Measurements from ENCODE around the gene PRDM16. TPM values are rescaled to one million over a fixed set of nuclear protein-coding genes. Genes with fewer than 3 reads are reported as not detected.

The PRDM16 gene
- total and polyA plus RNA-seq, 2 of the 13 experiments (the other 11 are each of a cell fraction or from before 2014, with no cell fraction given) = 0.15 to 0.81 TPM

DNA sequence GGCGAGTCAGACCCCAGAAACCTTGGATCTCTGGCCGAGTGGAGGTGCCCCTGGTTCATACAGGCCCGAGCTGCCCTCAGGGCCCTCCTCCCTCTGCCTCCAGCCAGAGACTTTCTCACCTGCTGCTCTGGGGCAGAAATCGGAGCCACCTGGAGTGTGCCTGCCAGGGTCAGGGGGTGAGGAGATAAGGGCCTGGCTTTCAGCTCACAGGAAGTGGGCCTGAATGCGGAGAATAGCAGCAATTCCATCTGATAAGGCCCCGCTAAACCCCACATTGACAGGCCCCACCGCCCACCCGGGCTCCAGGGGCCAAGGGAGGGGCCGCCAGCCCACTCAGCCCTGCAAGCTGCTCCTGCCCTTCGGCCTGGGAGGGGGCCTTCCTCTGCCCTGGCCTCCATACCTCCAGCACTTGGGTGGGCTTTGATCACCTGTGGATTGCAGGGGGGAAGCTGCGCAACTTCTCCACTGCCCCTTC is 261.8 kb downstream of the PRDM16 start (continued):
- TF ChIP-seq, protein P1, sequence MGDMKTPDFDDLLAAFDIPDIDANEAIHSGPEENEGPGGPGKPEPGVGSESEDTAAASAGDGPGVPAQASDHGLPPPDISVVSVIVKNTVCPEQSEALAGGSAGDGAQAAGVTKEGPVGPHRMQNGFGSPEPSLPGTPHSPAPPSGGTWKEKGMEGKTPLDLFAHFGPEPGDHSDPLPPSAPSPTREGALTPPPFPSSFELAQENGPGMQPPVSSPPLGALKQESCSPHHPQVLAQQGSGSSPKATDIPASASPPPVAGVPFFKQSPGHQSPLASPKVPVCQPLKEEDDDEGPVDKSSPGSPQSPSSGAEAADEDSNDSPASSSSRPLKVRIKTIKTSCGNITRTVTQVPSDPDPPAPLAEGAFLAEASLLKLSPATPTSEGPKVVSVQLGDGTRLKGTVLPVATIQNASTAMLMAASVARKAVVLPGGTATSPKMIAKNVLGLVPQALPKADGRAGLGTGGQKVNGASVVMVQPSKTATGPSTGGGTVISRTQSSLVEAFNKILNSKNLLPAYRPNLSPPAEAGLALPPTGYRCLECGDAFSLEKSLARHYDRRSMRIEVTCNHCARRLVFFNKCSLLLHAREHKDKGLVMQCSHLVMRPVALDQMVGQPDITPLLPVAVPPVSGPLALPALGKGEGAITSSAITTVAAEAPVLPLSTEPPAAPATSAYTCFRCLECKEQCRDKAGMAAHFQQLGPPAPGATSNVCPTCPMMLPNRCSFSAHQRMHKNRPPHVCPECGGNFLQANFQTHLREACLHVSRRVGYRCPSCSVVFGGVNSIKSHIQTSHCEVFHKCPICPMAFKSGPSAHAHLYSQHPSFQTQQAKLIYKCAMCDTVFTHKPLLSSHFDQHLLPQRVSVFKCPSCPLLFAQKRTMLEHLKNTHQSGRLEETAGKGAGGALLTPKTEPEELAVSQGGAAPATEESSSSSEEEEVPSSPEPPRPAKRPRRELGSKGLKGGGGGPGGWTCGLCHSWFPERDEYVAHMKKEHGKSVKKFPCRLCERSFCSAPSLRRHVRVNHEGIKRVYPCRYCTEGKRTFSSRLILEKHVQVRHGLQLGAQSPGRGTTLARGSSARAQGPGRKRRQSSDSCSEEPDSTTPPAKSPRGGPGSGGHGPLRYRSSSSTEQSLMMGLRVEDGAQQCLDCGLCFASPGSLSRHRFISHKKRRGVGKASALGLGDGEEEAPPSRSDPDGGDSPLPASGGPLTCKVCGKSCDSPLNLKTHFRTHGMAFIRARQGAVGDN (CRISPR knock-in tag; IDR thresholded peaks at IDR 0.05) = peak; percentile 94
- TF ChIP-seq NFE2L2 (IDR thresholded peaks at IDR 0.05; ENCODE audit: low read length) (no peak), ZNF432 (CRISPR knock-in tag; IDR thresholded peaks at IDR 0.05; ENCODE audit: borderline replicate concordance) (no peak), FOSL1 (CRISPR knock-in tag; IDR thresholded peaks at IDR 0.05; ENCODE audit: borderline replicate concordance) (no peak), DNMT3B (CRISPR knock-in tag; conservative IDR thresholded peaks at IDR 0.05) (no peak), HOXA3 (CRISPR knock-in tag; IDR thresholded peaks at IDR 0.05) (peak; percentile 38; the same call in 1 of the 2 replicates), SNAPC2 (CRISPR knock-in tag; IDR thresholded peaks at IDR 0.05) (no peak), ZNF274 (CRISPR knock-in tag; IDR thresholded peaks at IDR 0.05) (no peak), ZNF761 (CRISPR knock-in tag; conservative IDR thresholded peaks at IDR 0.05) (no peak), ZFY (CRISPR knock-in tag; IDR thresholded peaks at IDR 0.05) (peak; percentile 60), NRL (CRISPR knock-in tag; IDR thresholded peaks at IDR 0.05; ENCODE audit: borderline replicate concordance) (0 out of 2 replicates have a peak, but pooled peaks have one; percentile 49), ZNF230 (CRISPR knock-in tag; IDR thresholded peaks at IDR 0.05) (no peak), KAT8 (CRISPR knock-in tag; IDR thresholded peaks at IDR 0.05) (no peak), SOX5 (CRISPR knock-in tag; IDR thresholded peaks at IDR 0.05; ENCODE audit: borderline replicate concordance) (0 out of 2 replicates have a peak, but pooled peaks have one; percentile 21), ZMAT3 (CRISPR knock-in tag; conservative IDR thresholded peaks at IDR 0.05) (no peak), SP5 (CRISPR knock-in tag; IDR thresholded peaks at IDR 0.05; ENCODE audit: borderline replicate concordance, low read depth) (no peak), ZNF292 (CRISPR knock-in tag; IDR thresholded peaks at IDR 0.05; ENCODE audit: borderline replicate concordance, low read depth) (peak; percentile 66)
- TF ChIP-seq, protein P2, sequence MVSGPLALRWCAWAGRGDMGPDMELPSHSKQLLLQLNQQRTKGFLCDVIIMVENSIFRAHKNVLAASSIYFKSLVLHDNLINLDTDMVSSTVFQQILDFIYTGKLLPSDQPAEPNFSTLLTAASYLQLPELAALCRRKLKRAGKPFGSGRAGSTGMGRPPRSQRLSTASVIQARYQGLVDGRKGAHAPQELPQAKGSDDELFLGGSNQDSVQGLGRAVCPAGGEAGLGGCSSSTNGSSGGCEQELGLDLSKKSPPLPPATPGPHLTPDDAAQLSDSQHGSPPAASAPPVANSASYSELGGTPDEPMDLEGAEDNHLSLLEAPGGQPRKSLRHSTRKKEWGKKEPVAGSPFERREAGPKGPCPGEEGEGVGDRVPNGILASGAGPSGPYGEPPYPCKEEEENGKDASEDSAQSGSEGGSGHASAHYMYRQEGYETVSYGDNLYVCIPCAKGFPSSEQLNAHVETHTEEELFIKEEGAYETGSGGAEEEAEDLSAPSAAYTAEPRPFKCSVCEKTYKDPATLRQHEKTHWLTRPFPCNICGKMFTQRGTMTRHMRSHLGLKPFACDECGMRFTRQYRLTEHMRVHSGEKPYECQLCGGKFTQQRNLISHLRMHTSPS (CRISPR knock-in tag; IDR thresholded peaks at IDR 0.05; ENCODE audit: low read depth) = no peak
- TF ChIP-seq, protein P3, sequence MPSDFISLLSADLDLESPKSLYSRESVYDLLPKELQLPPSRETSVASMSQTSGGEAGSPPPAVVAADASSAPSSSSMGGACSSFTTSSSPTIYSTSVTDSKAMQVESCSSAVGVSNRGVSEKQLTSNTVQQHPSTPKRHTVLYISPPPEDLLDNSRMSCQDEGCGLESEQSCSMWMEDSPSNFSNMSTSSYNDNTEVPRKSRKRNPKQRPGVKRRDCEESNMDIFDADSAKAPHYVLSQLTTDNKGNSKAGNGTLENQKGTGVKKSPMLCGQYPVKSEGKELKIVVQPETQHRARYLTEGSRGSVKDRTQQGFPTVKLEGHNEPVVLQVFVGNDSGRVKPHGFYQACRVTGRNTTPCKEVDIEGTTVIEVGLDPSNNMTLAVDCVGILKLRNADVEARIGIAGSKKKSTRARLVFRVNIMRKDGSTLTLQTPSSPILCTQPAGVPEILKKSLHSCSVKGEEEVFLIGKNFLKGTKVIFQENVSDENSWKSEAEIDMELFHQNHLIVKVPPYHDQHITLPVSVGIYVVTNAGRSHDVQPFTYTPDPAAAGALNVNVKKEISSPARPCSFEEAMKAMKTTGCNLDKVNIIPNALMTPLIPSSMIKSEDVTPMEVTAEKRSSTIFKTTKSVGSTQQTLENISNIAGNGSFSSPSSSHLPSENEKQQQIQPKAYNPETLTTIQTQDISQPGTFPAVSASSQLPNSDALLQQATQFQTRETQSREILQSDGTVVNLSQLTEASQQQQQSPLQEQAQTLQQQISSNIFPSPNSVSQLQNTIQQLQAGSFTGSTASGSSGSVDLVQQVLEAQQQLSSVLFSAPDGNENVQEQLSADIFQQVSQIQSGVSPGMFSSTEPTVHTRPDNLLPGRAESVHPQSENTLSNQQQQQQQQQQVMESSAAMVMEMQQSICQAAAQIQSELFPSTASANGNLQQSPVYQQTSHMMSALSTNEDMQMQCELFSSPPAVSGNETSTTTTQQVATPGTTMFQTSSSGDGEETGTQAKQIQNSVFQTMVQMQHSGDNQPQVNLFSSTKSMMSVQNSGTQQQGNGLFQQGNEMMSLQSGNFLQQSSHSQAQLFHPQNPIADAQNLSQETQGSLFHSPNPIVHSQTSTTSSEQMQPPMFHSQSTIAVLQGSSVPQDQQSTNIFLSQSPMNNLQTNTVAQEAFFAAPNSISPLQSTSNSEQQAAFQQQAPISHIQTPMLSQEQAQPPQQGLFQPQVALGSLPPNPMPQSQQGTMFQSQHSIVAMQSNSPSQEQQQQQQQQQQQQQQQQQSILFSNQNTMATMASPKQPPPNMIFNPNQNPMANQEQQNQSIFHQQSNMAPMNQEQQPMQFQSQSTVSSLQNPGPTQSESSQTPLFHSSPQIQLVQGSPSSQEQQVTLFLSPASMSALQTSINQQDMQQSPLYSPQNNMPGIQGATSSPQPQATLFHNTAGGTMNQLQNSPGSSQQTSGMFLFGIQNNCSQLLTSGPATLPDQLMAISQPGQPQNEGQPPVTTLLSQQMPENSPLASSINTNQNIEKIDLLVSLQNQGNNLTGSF (CRISPR knock-in tag; IDR thresholded peaks at IDR 0.05) = no peak
